Measurements from ENCODE around the gene SWT1. TPM values are rescaled to one million over a fixed set of nuclear protein-coding genes. Genes with fewer than 3 reads are reported as not detected.

SWT1 gene
- total and polyA plus RNA-seq, 2 of the 4 experiments (the other 2 are of a cell fraction): 0.82 to 2.7 TPM

GRCh38 chr1:185305419-185305818 lies 148.5 kb downstream of the SWT1 start:
- no peak overlapping the region for H2BK5ac ChIP-seq (ENCODE audit: low read depth, low read length, poor library complexity, severe bottlenecking)
- no peaks in the 10 kb centered on the region for H4K20me1 ChIP-seq (ENCODE audit: insufficient read depth, low read length)
- H4K5ac ChIP-seq (ENCODE audit: low read depth, low read length): no peak overlapping the region
- no peak overlapping the region for H3K4me2 ChIP-seq (ENCODE audit: low read depth, low read length)
- no peak for TF ChIP-seq CHD1 (IDR thresholded peaks at IDR 0.05; ENCODE audit: low read depth, low read length)
- no peak for TF ChIP-seq RFX5 (IDR thresholded peaks at IDR 0.05; ENCODE audit: low read depth, low read length)
- no peak for TF ChIP-seq BHLHE40 (IDR thresholded peaks at IDR 0.05; ENCODE audit: low read depth, low read length)
- no peak for TF ChIP-seq FOS (IDR thresholded peaks at IDR 0.05; ENCODE audit: low read depth, low read length)
- no peak for TF ChIP-seq MAZ (IDR thresholded peaks at IDR 0.05; ENCODE audit: borderline replicate concordance, low read depth, low read length)
- no peak for TF ChIP-seq USF2 (IDR thresholded peaks at IDR 0.05; ENCODE audit: low read depth, low read length)
- TF ChIP-seq CTCF (conservative IDR thresholded peaks at IDR 0.05; ENCODE audit: low read depth, low read length): no peak
- TF ChIP-seq POLR2A (IDR thresholded peaks at IDR 0.05; ENCODE audit: low read depth, low read length): no peak
- no peak for TF ChIP-seq MXI1 (IDR thresholded peaks at IDR 0.05; ENCODE audit: borderline replicate concordance, low read depth, low read length)
- TF ChIP-seq RCOR1 (IDR thresholded peaks at IDR 0.05; ENCODE audit: insufficient replicate concordance, low read length): no peak
- TF ChIP-seq ELK1 (IDR thresholded peaks at IDR 0.05; ENCODE audit: borderline replicate concordance, low read depth, low read length): no peak
- TF ChIP-seq NFE2L2 (IDR thresholded peaks at IDR 0.05; ENCODE audit: low read depth, low read length): no peak
- no peak for TF ChIP-seq CEBPB (IDR thresholded peaks at IDR 0.05; ENCODE audit: low read depth, low read length)
- TF ChIP-seq MAFK (IDR thresholded peaks at IDR 0.05; ENCODE audit: low read depth, low read length): no peak
- no peak for TF ChIP-seq RAD21 (IDR thresholded peaks at IDR 0.05; ENCODE audit: low read length)
- no peak for TF ChIP-seq SMC3 (IDR thresholded peaks at IDR 0.05; ENCODE audit: low read depth, low read length)
- no peak overlapping the region for H2BK120ac ChIP-seq (ENCODE audit: low read depth, low read length)
- no peak overlapping the region for H2AK9ac ChIP-seq (replicated peaks; ENCODE audit: low read depth, low read length, poor library complexity)
- no peak overlapping the region for H3K14ac ChIP-seq (replicated peaks; ENCODE audit: low read depth, low read length)
- ChIA-PET CTCF (no interaction called here), POLR2A (ENCODE audit: unreplicated experiment) (no interaction called here)
- H3K4ac ChIP-seq (ENCODE audit: low read depth, low read length): no peak overlapping the region
- no peaks in the 10 kb centered on the region for H3K9me3 ChIP-seq (ENCODE audit: control insufficient read depth, insufficient read depth, low read length)
- no peak overlapping the region for H4K91ac ChIP-seq (ENCODE audit: insufficient read depth, low read depth, low read length)
- no peak overlapping the region for H3K18ac ChIP-seq (ENCODE audit: low read depth, low read length)
- ATAC-seq (ENCODE audit: low read depth) (no peak), DNase-seq (no peak)
- H2AK5ac ChIP-seq (ENCODE audit: low read depth, low read length): no peak overlapping the region
- no peak overlapping the region for H2BK20ac ChIP-seq (ENCODE audit: low read depth, low read length)
- H3K36me3 ChIP-seq (ENCODE audit: control insufficient read depth, insufficient read depth, low read length): peaks cover 37% of the 10 kb centered on the region
- H3K4me1 ChIP-seq (ENCODE audit: control insufficient read depth, insufficient read depth, low read length): peaks cover 2% of the 10 kb centered on the region; the same call in 1 of the 2 replicates
- H4K8ac ChIP-seq (ENCODE audit: low read depth in 2 of 2, low read length in 2 of 2): no peak overlapping the region
- H3K56ac ChIP-seq (ENCODE audit: extremely low read depth, insufficient read depth, low read length): no peak overlapping the region
- no CpG with 5 or more reads among the region's 3 CpGs for WGBS, 2 experiments (ENCODE audit: extremely low coverage in 2 of 2, insufficient read length in 1 of 2)
- BruUV-seq (replicated peaks): no TSS peak
- intact Hi-C loops (cut with micrococcal nuclease): no loop called here
- H3K9ac ChIP-seq (ENCODE audit: low read depth, low read length): no peak overlapping the region
- peaks cover 3% of the 10 kb centered on the region; the same call in 1 of the 2 replicates for H3K9me1 ChIP-seq (ENCODE audit: insufficient read depth, low read length)
- H3K27ac ChIP-seq (ENCODE audit: insufficient read depth, low read length): no peak overlapping the region
- dilution Hi-C loops (cut with HindIII; ENCODE audit: low sequenced_read_pairs, unreplicated experiment): no loop called here
- no peak overlapping the region for H2BK15ac ChIP-seq (ENCODE audit: low read depth, low read length)
- H3K4me3 ChIP-seq (ENCODE audit: insufficient read depth, low read depth, low read length): no peak overlapping the region
- H3K27me3 ChIP-seq (ENCODE audit: control insufficient read depth, insufficient read depth, low read length): no peaks in the 10 kb centered on the region
- H2AFZ ChIP-seq (replicated peaks; ENCODE audit: low read length, poor library complexity): no peak overlapping the region
- in situ Hi-C loops (cut with MboI; ENCODE audit: low sequenced_read_pairs): loop anchor here (10.0 kb wide), 1 partner anchor 359 kb away; no protein-coding TSS in a partner anchor
- peaks cover 13 to 26% of the 10 kb centered on the region in 2 experiments for H3K79me1 ChIP-seq (ENCODE audit: low read depth in 1 of 2, low read length in 2 of 2)
- no peak overlapping the region for H3K23ac ChIP-seq (ENCODE audit: low read depth, low read length)

Measured in IMR-90 (cell line).